DMS 273 treated with DMSO at 0.1 percent for 48 hours (cell line): Measurements from ENCODE around the gene PRDM16.
"Not testable (repeated sequence)": the region's sequence is repeated elsewhere in the genome, so short reads cannot be mapped to it uniquely, and the experiment has no call there.

ENCODE experiments used
- DNase-seq: peaks from one replicate; lab custom pipeline; 2025; lab: John Stamatoyannopoulos, UW

PRDM16 gene

GRCh38 chr1:3162322-3162882 lies 93.4 kb downstream of the PRDM16 start:
- DNase-seq, result no peak

- DNase-seq, result no peak
Measured at GRCh38 chr1:3163356-3163755, 94.4 kb downstream of the PRDM16 start.

GRCh38 chr1:3164671-3165070 lies 95.7 kb downstream of the PRDM16 start:
- no peak for DNase-seq

GRCh38 chr1:3165189-3165588 lies 96.2 kb downstream of the PRDM16 start:
- not testable (repeated sequence) for DNase-seq

GRCh38 chr1:3166206-3166918 lies 97.4 kb downstream of the PRDM16 start:
- DNase-seq, result no peak

- no peak for DNase-seq
Measured at GRCh38 chr1:3167255-3167654, 98.3 kb downstream of the PRDM16 start.

GRCh38 chr1:3168678-3169077 lies 99.7 kb downstream of the PRDM16 start:
- no peak for DNase-seq

GRCh38 chr1:3169665-3170356 lies 100.8 kb downstream of the PRDM16 start:
- DNase-seq, result no peak

GRCh38 chr1:3170561-3171453 lies 101.8 kb downstream of the PRDM16 start:
- no peak for DNase-seq

- DNase-seq, result no peak
Measured at GRCh38 chr1:3171761-3172160, 102.8 kb downstream of the PRDM16 start.

- DNase-seq, result no peak
Measured at GRCh38 chr1:3172431-3173380, 103.7 kb downstream of the PRDM16 start.

- no peak for DNase-seq
Measured at GRCh38 chr1:3173381-3173980, 104.5 kb downstream of the PRDM16 start.

GRCh38 chr1:3174487-3175247 lies 105.7 kb downstream of the PRDM16 start:
- DNase-seq, result no peak

GRCh38 chr1:3175486-3175885 lies 106.5 kb downstream of the PRDM16 start:
- DNase-seq, result no peak

- DNase-seq, result no peak
Measured at GRCh38 chr1:3176028-3176427, 107.0 kb downstream of the PRDM16 start.

- no peak for DNase-seq
Measured at GRCh38 chr1:3176820-3177219, 107.8 kb downstream of the PRDM16 start.

- DNase-seq, result no peak
Measured at GRCh38 chr1:3178279-3178678, 109.3 kb downstream of the PRDM16 start.

- no peak for DNase-seq
Measured at GRCh38 chr1:3179471-3179870, 110.5 kb downstream of the PRDM16 start.

GRCh38 chr1:3180915-3181314 lies 111.9 kb downstream of the PRDM16 start:
- DNase-seq, result no peak

GRCh38 chr1:3181956-3182355 lies 113.0 kb downstream of the PRDM16 start:
- no peak for DNase-seq
